Lower lobe of right lung (tissue), 2 donors: Measurements from ENCODE around the gene DNM1. TPM values are rescaled to one million over a fixed set of nuclear protein-coding genes. Genes with fewer than 3 reads are reported as not detected.
"Not testable (repeated sequence)": the region's sequence is repeated elsewhere in the genome, so short reads cannot be mapped to it uniquely, and the experiment has no call there.

Experiments used
- ATAC-seq, 2 donors: fragments of 200-7000 bp; cut with Tn5 transposase; one replicate each; pipeline ENCODE4 v1.9.1; 2020 to 2022; ENCODE audit warnings: mild to moderate bottlenecking in 2 of 2, moderate library complexity in 2 of 2
- DNase-seq: peaks from one replicate; pipeline ENCODE4 v3.0.0-alpha.2; 2020
- H3K27ac ChIP-seq: fragments of 200-600 bp; one replicate; pipeline ENCODE4 v1.8.0; 2022
- H3K27me3 ChIP-seq: fragments of 200-600 bp; one replicate; pipeline ENCODE4 v1.8.0; 2022; ENCODE audit warnings: low read depth
- H3K36me3 ChIP-seq: fragments of 200-600 bp; one replicate; pipeline ENCODE4 v1.8.0; 2022; ENCODE audit warnings: mild to moderate bottlenecking
- H3K4me1 ChIP-seq: fragments of 200-600 bp; one replicate; pipeline ENCODE4 v1.8.0; 2022
- H3K4me3 ChIP-seq: fragments of 200-600 bp; one replicate; pipeline ENCODE4 v1.8.0; 2022; ENCODE audit warnings: mild to moderate bottlenecking
- H3K9me3 ChIP-seq: fragments of 200-600 bp; one replicate; pipeline ENCODE4 v1.8.0; 2022
- intact Hi-C: fragments of 100-400 bp; cut with DNase I; formaldehyde crosslinking; loops from one replicate; pipeline ENCODE4 v1.11.0; 2022
- total RNA-seq: library from RNA; stranded (reverse); fragmentation: NEBNext Ultra II Directional; extraction: Animal tissue kit (Norgen Biotek cat#: 25700); gene quantifications from one replicate; pipeline ENCODE4 v1.2.1, GENCODE V29; 2021
- TF ChIP-seq, protein P1 (sequence below): fragments of 200-600 bp; IDR thresholded peaks from one replicate; pipeline ENCODE4 v1.8.0; 2022; ENCODE audit warnings: antibody characterized with exemption, mild to moderate bottlenecking
- donor health status: DM: no; HTN: yes; CAD: no; lungs with severe emphysema.

The DNM1 gene
- total RNA-seq, 1 donor from 2014 or later: 8.8 TPM

DNA sequence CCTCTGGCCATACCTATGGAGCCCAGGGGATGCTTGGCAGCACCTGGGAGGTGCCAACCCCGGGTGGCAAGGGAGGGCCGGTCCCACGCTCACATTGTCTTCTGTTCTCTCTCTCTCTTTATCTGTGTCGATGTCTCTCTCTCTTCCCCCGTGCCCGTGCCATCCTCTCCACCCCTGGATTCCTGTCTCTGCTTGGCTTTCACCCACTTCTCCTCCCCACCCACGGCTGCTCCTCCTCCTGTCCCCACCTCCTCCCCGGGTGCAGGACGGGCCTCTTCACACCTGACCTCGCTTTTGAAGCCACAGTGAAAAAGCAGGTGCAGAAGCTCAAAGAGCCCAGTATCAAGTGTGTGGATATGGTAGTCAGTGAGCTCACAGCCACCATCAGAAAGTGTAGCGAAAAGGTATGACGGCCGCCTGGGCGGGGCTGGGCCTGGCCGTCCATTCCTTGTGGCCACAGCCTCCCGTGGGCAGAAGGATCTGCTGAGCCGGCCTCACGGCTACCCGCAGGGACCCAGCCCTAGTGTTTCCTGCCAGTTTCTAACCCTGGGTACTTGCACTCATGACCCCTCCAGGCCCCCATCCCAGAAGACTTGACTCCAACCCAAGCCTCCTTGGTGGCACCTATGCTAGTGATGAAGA is 22.7 kb downstream of the DNM1 start:
- intact Hi-C loops: no loop called here
- DNase-seq: no peak

DNA sequence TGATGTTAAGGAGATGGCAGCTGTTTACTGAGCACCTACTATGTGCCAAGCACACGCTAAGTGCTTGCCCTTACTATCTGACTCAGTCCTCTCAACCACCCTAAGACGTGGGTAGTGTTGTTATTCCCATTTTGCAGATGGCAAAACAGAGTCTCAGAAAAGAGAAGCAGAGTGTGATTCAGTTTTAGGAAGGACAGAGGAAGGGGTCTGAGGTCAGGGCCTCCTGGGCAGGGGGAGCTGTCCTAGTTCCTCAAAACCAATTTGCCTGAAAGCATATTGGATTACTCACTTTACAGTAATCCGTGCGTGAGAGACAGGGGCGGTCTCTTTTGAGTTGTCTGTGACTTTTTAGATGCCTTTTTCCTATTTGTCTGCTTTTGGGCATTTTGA is 23.2 kb downstream of the DNM1 start:
- Histone ChIP-seq H3K36me3 (no peaks in the 10 kb centered on the region), H3K4me3 (no peak overlapping the region), H3K4me1 (no peaks in the 10 kb centered on the region), H3K27ac (no peak overlapping the region), H3K27me3 (no peaks in the 10 kb centered on the region), H3K9me3 (no peaks in the 10 kb centered on the region)
- DNase-seq (no peak), ATAC-seq (no peak)
- TF ChIP-seq, protein P1, sequence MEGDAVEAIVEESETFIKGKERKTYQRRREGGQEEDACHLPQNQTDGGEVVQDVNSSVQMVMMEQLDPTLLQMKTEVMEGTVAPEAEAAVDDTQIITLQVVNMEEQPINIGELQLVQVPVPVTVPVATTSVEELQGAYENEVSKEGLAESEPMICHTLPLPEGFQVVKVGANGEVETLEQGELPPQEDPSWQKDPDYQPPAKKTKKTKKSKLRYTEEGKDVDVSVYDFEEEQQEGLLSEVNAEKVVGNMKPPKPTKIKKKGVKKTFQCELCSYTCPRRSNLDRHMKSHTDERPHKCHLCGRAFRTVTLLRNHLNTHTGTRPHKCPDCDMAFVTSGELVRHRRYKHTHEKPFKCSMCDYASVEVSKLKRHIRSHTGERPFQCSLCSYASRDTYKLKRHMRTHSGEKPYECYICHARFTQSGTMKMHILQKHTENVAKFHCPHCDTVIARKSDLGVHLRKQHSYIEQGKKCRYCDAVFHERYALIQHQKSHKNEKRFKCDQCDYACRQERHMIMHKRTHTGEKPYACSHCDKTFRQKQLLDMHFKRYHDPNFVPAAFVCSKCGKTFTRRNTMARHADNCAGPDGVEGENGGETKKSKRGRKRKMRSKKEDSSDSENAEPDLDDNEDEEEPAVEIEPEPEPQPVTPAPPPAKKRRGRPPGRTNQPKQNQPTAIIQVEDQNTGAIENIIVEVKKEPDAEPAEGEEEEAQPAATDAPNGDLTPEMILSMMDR: no peak
- intact Hi-C loops: no loop called here

More for the DNA sequence above, 22.7 kb downstream of the DNM1 start:
- Histone ChIP-seq H3K27ac (no peak overlapping the region), H3K27me3 (no peaks in the 10 kb centered on the region), H3K36me3 (no peaks in the 10 kb centered on the region), H3K4me3 (no peak overlapping the region), H3K4me1 (no peaks in the 10 kb centered on the region), H3K9me3 (no peaks in the 10 kb centered on the region)
- TF ChIP-seq, protein P1: no peak
- no peak for ATAC-seq

DNA sequence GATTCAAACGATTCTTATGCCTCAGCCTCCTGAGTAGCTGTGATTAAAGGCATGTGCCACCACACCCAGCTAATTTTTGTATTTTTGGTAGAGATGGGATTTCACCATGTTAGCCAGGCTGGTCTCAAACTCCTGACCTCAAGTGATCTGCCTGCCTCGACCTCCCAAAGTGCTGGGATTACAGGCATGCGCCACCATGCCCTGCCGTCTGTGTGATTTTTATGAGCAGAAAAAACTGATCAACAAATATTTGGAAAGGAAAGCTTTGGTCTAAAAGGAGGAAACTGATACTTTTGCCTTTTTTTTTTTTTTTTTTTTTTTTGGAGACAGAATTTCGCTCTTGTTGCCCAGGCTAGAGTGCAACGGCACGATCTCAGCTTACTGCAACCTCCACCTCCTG is 27.7 kb downstream of the DNM1 start:
- ATAC-seq, DNase-seq, intact Hi-C loops, H3K4me3 ChIP-seq, H3K27ac ChIP-seq, H3K36me3 ChIP-seq, H3K27me3 ChIP-seq, H3K9me3 ChIP-seq, H3K4me1 ChIP-seq: not testable (repeated sequence)

DNA sequence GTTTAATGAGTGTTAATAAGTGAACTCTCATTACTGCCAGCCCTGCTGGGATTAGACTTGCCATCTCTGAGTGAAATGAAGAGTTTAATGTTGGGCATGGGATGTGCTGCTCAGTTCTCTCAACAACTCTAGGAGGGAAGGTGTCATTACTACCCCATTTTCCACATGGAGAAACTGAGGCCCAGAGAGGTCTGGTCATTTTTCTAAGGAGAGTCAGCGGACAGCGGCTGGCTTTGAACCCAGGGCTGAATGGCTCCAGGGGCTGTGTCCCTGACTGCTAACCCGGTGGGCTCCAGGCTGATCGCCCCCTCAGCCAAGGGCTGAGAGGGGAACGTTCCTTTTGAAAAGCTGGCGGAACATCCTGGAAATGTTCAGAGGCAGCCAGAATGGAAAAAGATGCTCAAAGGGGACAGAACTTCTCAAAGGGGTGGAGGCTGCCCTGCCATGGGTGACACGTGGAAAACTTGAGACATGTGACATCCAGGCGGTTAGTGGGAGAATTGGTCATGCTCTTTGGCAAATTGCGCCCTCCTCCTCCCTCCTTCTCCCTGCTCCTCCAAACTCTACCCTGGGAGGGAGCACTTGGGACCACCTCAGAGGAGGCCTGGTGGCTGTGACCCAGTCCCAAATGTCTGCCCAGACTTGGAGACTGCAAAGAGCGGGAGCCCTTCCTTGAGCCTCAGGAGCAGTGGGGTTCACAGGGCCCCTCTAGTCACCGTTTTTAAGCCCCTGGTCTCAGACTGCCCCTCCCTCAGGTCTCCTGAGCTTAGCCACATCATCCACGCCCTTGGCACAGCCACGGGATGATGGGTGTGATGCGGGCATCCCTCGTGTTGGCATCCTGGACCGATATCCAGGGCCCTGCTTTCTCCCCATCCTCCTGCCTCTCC is 28.7 kb downstream of the DNM1 start:
- H3K9me3 ChIP-seq: no peaks in the 10 kb centered on the region
- intact Hi-C loops: no loop called here
- TF ChIP-seq, protein P1: no peak
- ATAC-seq (peak in 1 of 2 donors; percentile 11), DNase-seq (no peak)
- H3K27ac ChIP-seq: no peak overlapping the region
- H3K4me1 ChIP-seq: no peaks in the 10 kb centered on the region
- H3K27me3 ChIP-seq: no peaks in the 10 kb centered on the region
- no peaks in the 10 kb centered on the region for H3K36me3 ChIP-seq
- H3K4me3 ChIP-seq: no peak overlapping the region

DNA sequence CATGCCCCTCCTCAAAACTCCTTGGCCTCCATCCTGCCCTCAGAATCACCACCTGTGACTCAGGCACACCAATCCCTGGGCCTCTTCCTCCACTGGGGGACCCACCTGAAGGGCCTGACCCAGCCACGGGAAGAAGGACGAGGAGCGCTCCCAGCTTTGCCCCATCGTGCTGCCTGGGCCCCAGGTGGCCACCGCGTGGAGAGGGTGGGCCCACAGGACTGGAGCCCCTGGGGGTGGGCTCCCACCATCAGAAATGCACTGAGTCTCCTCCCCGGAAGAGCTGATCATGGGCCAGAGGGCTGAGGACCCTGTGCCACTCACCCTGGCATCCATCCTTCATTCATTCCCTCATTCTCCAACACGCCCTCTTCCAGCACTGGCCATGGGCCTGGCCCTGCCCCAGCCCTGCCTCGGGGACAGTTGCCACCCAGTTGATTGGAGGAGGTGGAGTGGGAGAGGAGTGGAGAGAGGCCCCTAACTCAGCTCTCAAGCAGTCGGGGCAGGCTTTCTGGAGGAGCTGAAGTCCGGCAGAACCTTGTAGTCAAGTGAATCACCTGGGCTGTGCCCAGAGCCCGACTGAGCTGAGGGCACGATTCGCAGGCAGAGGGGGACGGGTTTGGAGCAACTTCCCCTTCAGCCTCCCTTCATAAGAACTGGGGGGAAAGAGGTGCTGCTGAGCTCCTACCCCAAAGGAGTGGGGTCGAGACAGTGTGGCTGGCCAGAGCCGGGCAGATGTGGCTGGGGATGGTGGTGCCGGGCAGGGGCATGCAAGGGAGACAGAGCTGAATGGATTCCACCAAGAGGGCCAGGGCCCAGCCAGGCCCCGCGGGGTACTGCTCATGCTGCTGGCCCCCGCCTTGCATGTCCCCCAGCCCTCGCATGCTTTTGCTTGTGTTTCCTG is 29.6 kb downstream of the DNM1 start:
- H3K27me3 ChIP-seq: no peaks in the 10 kb centered on the region
- no peak overlapping the region for H3K27ac ChIP-seq
- TF ChIP-seq, protein P1: no peak
- intact Hi-C loops: no loop called here
- no peak for DNase-seq
- H3K36me3 ChIP-seq: no peaks in the 10 kb centered on the region
- H3K4me1 ChIP-seq: no peaks in the 10 kb centered on the region
- H3K9me3 ChIP-seq: no peaks in the 10 kb centered on the region
- ATAC-seq: peak in 1 of 2 donors; percentile 41
- H3K4me3 ChIP-seq: no peak overlapping the region
